D341Med (cell line): ENCODE results near the gene MICAL3.
"Not testable (repeated sequence)": the region's sequence is repeated elsewhere in the genome, so short reads cannot be mapped to it uniquely, and the experiment has no call there.

Experiments used
- DNase-seq: peaks from one replicate; pipeline ENCODE4 v3.0.0; 2012; ENCODE audit warnings: low spot score

Gene MICAL3

DNA sequence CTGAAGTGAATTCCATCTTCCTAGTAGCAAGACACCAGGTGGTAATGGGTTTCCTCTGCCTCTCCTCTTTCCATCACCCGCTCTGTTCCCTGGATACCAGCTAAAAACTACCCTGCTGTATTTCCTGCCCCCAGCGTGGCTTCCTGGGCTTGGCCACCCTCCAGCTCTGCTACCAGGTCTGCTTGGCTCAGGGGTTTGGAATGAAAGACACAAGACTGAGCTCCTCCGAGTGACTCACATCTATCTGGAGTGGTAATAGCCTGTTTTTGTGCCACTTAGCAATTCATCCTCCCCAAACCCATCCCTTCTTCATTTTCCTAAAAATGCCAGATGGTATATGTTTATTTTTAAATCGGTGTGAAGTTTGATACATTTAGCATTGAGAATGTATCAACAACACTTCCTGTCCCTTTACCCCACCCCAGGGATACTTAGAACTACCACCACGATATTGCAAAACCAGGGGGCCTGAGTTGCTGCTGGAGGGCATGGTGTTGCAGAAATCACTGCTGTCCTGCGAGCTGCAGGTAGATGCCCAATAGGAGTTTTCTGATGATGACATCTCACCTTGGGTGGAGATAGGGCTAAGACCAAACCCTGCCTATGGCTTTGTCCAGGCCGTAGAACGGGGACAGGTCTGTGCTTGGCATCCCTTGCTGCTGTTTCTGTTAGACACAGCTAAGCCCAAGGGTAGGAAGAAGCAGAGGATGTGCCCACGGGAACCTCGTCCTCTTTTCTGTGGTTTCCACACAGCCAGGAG is 7.5 kb upstream of the MICAL3 start:
- no peak for DNase-seq

GRCh38 chr22:18029686-18030267 is 5.4 kb upstream of the MICAL3 start:
- no peak for DNase-seq

- no peak for DNase-seq
Measured at GRCh38 chr22:18028817-18029527, 4.6 kb upstream of the MICAL3 start.

GRCh38 chr22:18025898-18026297 is 1.5 kb upstream of the MICAL3 start:
- not testable (repeated sequence) for DNase-seq

DNA sequence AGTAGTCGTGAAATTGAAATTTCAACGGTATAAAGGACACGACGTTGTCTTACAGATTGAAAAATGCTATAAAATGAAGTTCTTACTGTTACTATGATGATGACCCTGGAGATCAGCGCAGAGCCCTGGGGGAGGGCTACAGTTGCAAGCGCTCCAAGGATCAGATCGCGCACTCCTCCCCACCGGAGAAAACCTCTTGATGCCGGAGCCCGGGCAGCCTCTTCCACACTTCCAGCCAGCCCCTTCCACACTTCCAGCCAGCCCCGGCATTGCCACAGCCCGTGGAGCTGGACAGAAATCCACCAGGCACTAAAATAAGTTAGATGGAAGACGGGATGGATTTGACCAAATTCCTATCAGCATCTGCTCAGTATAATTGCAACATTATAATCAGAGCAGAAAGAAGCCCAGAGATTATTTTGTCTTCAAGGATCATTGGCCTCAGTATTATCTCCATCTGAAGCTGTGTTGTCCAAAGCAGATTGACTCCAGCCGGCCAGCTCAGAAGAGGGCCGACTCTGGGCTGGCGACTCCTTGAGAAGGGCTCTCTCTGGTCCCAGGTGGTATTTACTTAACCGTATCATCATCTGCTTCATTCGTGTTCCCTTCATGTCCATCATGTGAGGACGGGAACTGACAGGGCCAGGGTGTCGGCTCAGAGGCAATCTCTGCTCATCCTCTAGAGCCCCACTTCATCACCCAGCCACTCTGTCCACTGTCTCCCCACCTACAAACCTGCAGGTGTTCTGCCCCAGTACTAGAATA is 777 bp upstream of the MICAL3 start:
- no peak for DNase-seq

DNA sequence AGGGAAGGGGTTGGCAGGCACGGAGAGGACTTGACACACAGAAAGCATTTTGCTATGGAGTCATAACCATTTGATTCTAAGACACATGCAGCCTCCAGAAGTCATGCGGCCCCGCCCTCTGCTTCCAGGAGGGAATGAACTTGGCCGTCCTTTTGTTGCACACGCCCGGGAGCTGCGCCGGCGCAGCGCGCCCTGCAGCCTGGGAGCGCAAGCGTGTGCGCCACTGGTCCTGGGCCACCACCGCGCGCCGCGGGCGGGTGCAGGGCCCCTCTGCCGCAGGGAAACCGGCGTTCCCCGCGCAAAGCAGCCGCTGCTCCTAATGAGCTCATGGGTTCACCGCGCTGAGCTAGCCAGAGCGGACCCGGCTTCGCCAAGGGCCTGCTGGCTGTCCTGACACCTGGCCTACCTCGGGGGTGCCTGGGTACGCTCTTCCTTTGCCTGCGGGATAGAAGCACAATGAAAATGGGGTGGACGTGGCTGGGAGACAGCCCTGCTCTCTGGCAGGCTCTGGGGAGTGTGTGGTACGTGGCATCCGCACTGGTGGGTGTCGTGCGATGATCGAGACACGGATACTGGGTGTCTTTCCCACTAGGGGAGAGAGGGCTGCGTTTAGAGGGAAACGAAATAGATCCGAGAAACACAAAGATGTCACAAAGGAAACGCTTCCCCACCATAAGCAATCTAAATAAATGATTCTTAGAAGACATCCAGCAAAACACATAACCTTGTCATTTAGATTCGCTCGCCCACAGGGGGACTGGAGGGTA is 669 bp downstream of the MICAL3 start:
- peak; percentile 91 for DNase-seq

- no peak for DNase-seq
Measured at GRCh38 chr22:18022876-18023275, 1.5 kb downstream of the MICAL3 start.

DNA sequence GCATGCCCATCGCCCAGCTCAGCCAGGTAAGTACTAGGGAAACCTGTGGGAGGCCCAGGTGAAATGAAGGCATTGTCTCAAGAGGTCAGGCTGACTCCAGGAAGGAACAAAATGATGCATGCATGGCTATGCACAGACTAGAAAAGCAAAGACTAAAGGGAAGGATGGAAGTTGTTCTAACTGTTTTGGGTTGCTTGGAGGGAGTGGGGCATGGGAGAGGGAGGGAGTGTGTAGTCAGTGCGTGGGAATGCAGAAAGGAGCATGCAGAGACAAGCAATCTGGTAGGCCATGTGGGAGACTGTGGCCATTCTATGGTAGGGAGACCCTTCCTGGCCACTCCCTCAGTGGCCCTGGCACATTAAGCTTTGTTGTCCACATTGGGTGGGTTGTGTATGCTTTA is 2.9 kb downstream of the MICAL3 start:
- no peak for DNase-seq

DNA sequence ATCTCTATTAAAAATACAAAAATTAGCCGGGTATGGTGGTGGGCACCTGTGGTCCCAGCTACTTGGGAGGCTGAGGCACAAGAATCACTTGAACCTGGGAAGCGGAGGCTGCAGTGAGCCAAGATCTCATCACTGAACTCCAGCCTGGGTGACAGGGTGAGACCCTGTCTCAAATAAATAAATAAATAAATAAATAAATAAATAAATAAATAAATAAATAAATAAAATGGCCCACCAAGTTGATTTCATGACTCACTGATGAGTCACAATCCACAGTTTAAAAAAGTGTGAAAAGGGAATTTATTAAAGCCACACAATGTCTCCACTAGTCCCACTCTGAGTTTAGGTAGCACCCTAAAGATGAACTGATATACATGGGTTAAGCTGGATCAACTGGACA is 3.6 kb downstream of the MICAL3 start:
- DNase-seq: not testable (repeated sequence)

GRCh38 chr22:18013947-18014346 is 10.4 kb downstream of the MICAL3 start:
- DNase-seq: no peak

GRCh38 chr22:18013436-18013835 is 10.9 kb downstream of the MICAL3 start:
- no peak for DNase-seq

- no peak for DNase-seq
Measured at GRCh38 chr22:18012531-18012930, 11.8 kb downstream of the MICAL3 start.

GRCh38 chr22:18010266-18010665 is 14.1 kb downstream of the MICAL3 start:
- DNase-seq: no peak

DNA sequence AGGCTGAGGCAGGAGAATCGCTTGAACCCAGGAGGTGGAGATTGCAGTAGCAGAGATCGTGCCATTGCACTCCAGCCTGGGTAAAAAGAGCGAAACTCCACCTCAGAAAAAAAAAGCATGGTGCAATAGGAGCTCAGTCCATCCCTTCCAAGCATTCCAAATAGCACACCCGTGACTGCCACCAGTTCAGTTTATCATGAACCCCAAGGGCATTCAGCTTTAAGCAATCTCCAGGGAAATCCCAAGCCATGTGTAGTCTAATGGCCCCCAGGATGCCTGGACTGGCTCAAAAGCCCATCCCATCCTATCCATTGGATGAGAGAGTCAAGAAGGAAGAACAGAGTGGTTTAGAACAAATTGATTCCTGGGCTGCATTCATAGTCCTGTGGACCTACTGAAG is 16.2 kb downstream of the MICAL3 start:
- no peak for DNase-seq

DNA sequence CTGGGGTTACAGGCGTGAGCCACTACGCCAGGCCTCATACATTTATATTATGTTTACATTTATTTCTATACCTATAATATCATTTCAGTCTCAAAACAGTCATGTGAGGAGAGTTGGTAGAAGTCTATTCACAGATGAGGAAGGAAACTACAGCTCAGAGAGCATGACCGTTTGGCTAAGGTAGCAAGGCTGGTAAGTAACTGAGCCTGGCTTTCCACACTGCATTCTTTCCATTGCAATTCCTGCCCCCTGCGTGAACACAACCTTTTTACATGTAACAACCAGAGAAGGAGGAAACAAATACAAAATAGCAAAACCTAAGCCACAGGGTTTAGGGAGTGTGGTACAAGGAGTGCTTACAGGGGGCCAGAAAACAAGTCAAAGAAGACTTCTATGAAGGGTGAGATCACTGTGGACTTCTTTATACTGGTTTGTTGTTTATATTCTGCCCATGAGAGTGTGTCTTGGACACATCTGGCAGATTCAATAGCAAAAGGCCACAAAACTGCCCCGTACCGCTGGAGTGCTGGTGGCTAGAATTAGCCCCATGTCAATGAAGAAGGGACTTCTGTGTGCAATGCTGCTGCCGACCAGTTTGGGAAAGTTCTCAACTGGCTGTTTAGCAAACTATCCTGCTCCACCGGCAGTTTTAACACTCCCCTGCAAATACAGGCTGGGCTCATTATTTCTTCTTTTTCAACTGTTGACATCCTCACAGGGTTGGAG is 19.0 kb downstream of the MICAL3 start:
- DNase-seq: no peak

DNA sequence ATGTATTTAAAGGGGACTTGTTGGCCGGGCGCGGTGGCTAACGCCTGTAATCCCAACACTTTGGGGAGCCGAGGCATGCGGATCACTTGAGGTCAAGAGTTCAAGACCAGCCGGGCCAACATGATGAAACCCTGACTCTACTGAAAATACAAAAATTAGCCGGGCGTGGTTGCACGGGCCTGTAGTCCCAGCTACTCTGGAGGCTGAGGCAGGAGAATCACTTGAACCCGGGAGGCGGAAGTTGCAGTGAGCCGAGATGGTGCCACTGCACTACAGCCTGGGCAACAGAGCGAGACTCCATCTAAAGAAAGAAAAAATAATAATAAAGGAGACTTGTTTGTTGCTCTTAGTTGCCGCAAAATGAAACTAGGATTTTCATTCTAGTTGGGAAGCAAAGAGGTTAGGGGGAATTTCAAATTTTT is 22.5 kb downstream of the MICAL3 start:
- not testable (repeated sequence) for DNase-seq

- DNase-seq: peak; percentile 94
Measured at GRCh38 chr22:18001040-18001893, 23.1 kb downstream of the MICAL3 start.

DNA sequence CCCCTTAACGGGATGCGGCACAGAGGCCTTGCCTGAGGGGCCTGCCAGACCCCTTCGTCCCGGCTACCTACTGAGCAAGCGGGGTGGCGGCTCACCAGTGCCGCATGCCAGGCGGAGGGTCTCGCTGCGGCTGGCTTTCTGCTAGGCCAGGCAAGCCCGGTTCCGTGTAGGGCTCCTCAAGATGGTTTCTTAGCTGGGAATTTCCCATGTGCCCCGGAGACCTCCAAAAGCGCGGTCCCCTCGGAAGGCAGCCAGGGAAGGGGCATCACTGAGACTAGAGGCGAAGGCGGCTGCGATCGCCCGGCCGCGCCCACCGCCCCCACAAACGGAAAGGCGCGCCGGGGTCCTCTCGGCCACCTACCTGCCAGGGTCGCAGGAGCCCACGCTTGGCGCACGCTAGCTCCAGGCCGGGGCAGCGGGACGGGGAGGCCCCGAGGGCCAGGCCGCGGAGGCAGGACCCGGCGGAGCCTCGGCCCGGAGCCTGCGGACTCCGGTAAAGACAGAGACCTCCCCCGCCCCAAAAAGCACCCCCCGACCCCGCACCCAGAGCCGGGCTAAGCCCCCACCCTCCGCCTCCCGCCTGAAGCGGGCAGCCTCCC is 23.8 kb downstream of the MICAL3 start:
- DNase-seq: peak; percentile 63

GRCh38 chr22:17999851-18000250 is 24.5 kb downstream of the MICAL3 start:
- no peak for DNase-seq

GRCh38 chr22:17998913-17999312 is 25.4 kb downstream of the MICAL3 start:
- no peak for DNase-seq
